Vagina (tissue), 2 donors: ENCODE data around the gene ATP4A.

Source experiments
- CTCF ChIP-seq, 3 experiments: fragments of 450-650 bp in 2 of 3; fragments of 200-600 bp in 1 of 3; sonication (generic) in 1 of 3; IDR thresholded peaks; one replicate each; pipeline ENCODE4 v1.5.1; 2017 to 2019; ENCODE audit warnings: antibody characterized with exemption in 3 of 3, mild to moderate bottlenecking in 2 of 3, moderate library complexity in 2 of 3
- POLR2A ChIP-seq, 2 donors: fragments of 450-650 bp; IDR thresholded peaks; one replicate each; pipeline ENCODE4 v1.6.1; 2017; ENCODE audit warnings: antibody characterized with exemption in 2 of 2, mild to moderate bottlenecking in 2 of 2, moderate library complexity in 2 of 2
- POLR2AphosphoS5 ChIP-seq, 2 donors: sonication (generic); formaldehyde crosslinking; IDR thresholded peaks; one replicate each; pipeline ENCODE4 v1.9.0; 2017; ENCODE audit warnings: antibody characterized with exemption in 2 of 2, mild to moderate bottlenecking in 2 of 2, low read depth in 1 of 2; ENCODE audit not compliant: insufficient read depth in 1 of 2

- no peak for TF ChIP-seq CTCF (IDR thresholded peaks at IDR 0.05)
- TF ChIP-seq POLR2AphosphoS5 (IDR thresholded peaks at IDR 0.05; ENCODE audit: insufficient read depth in 1 of 2, low read depth in 1 of 2) = no peak
- no peak for TF ChIP-seq POLR2A (IDR thresholded peaks at IDR 0.05)
Observed at GRCh38 chr19:35531291-35531690, 32.2 kb downstream of the ATP4A start.
